ENCODE measurements around the gene NELFCD.

NELFCD gene

GRCh38 chr20:59017493-59018231 lies 36.6 kb downstream of the NELFCD start:
- no peaks in the 10 kb centered on the region for H3K4me1 ChIP-seq (ENCODE audit: control insufficient read depth, insufficient read depth, low read length)
- no peak overlapping the region for H3K4me3 ChIP-seq (ENCODE audit: low read length)
- H3K36me3 ChIP-seq (ENCODE audit: control insufficient read depth, insufficient read depth, low read length), result peaks cover 2% of the 10 kb centered on the region
- H3K9ac ChIP-seq (ENCODE audit: low read length), result no peak overlapping the region
- no peak overlapping the region for H3K27ac ChIP-seq (ENCODE audit: low read depth, low read length)
- H3K27me3 ChIP-seq (ENCODE audit: control insufficient read depth, insufficient read depth, low read length), result no peaks in the 10 kb centered on the region

- Histone ChIP-seq H3K4me3 (ENCODE audit: low read length) (no peak overlapping the region), H3K36me3 (ENCODE audit: control insufficient read depth, insufficient read depth, low read length) (peaks cover 11% of the 10 kb centered on the region), H3K27ac (ENCODE audit: low read depth, low read length) (no peak overlapping the region), H3K4me1 (ENCODE audit: control insufficient read depth, insufficient read depth, low read length) (no peaks in the 10 kb centered on the region), H3K9ac (ENCODE audit: low read length) (no peak overlapping the region), H3K27me3 (ENCODE audit: control insufficient read depth, insufficient read depth, low read length) (no peaks in the 10 kb centered on the region)
Observed at GRCh38 chr20:59018817-59019216, 37.8 kb downstream of the NELFCD start.

- Histone ChIP-seq H3K36me3 (ENCODE audit: control insufficient read depth, insufficient read depth, low read length) (peaks cover 14% of the 10 kb centered on the region), H3K27me3 (ENCODE audit: control insufficient read depth, insufficient read depth, low read length) (no peaks in the 10 kb centered on the region), H3K4me3 (ENCODE audit: low read length) (no peak within 1 kb of the TSS), H3K4me1 (ENCODE audit: control insufficient read depth, insufficient read depth, low read length) (no peaks in the 10 kb centered on the region), H3K9ac (ENCODE audit: low read length) (no peak within 1 kb of the TSS), H3K27ac (ENCODE audit: low read depth, low read length) (no peak within 1 kb of the TSS)
Observed at GRCh38 chr20:59019217-59019616, 38.2 kb downstream of the NELFCD start, which contains the start of gene TUBB1. TUBB1 (plus strand) TSS chr20:59019429; CDS start chr20:59019523, 94 bp downstream.

- no peak overlapping the region for H3K27ac ChIP-seq (ENCODE audit: low read depth, low read length)
- no peaks in the 10 kb centered on the region for H3K4me1 ChIP-seq (ENCODE audit: control insufficient read depth, insufficient read depth, low read length)
- no peak overlapping the region for H3K9ac ChIP-seq (ENCODE audit: low read length)
- no peaks in the 10 kb centered on the region for H3K27me3 ChIP-seq (ENCODE audit: control insufficient read depth, insufficient read depth, low read length)
- H3K4me3 ChIP-seq (ENCODE audit: low read length), result no peak overlapping the region
- H3K36me3 ChIP-seq (ENCODE audit: control insufficient read depth, insufficient read depth, low read length), result peaks cover 17% of the 10 kb centered on the region
Observed at GRCh38 chr20:59020938-59021551, 40.0 kb downstream of the NELFCD start.

GRCh38 chr20:59022754-59023153 lies 41.7 kb downstream of the NELFCD start:
- peaks cover 3% of the 10 kb centered on the region for H3K4me1 ChIP-seq (ENCODE audit: control insufficient read depth, insufficient read depth, low read length)
- peaks cover 25% of the 10 kb centered on the region for H3K36me3 ChIP-seq (ENCODE audit: control insufficient read depth, insufficient read depth, low read length)
- H3K27me3 ChIP-seq (ENCODE audit: control insufficient read depth, insufficient read depth, low read length), result no peaks in the 10 kb centered on the region
- no peak overlapping the region for H3K9ac ChIP-seq (ENCODE audit: low read length)
- no peak overlapping the region for H3K27ac ChIP-seq (ENCODE audit: low read depth, low read length)
- H3K4me3 ChIP-seq (ENCODE audit: low read length), result no peak overlapping the region

GRCh38 chr20:59023616-59024015 lies 42.6 kb downstream of the NELFCD start:
- no peak overlapping the region for H3K27ac ChIP-seq (ENCODE audit: low read depth, low read length)
- peaks cover 25% of the 10 kb centered on the region for H3K36me3 ChIP-seq (ENCODE audit: control insufficient read depth, insufficient read depth, low read length)
- H3K9ac ChIP-seq (ENCODE audit: low read length), result no peak overlapping the region
- no peak overlapping the region for H3K4me3 ChIP-seq (ENCODE audit: low read length)
- no peaks in the 10 kb centered on the region for H3K27me3 ChIP-seq (ENCODE audit: control insufficient read depth, insufficient read depth, low read length)
- H3K4me1 ChIP-seq (ENCODE audit: control insufficient read depth, insufficient read depth, low read length), result peaks cover 7% of the 10 kb centered on the region

GRCh38 chr20:59024111-59024530 lies 43.1 kb downstream of the NELFCD start:
- Histone ChIP-seq H3K9ac (ENCODE audit: low read length) (no peak overlapping the region), H3K4me1 (ENCODE audit: control insufficient read depth, insufficient read depth, low read length) (peaks cover 12% of the 10 kb centered on the region), H3K27ac (ENCODE audit: low read depth, low read length) (no peak overlapping the region), H3K36me3 (ENCODE audit: control insufficient read depth, insufficient read depth, low read length) (peaks cover 25% of the 10 kb centered on the region), H3K4me3 (ENCODE audit: low read length) (no peak overlapping the region), H3K27me3 (ENCODE audit: control insufficient read depth, insufficient read depth, low read length) (no peaks in the 10 kb centered on the region)

DNA sequence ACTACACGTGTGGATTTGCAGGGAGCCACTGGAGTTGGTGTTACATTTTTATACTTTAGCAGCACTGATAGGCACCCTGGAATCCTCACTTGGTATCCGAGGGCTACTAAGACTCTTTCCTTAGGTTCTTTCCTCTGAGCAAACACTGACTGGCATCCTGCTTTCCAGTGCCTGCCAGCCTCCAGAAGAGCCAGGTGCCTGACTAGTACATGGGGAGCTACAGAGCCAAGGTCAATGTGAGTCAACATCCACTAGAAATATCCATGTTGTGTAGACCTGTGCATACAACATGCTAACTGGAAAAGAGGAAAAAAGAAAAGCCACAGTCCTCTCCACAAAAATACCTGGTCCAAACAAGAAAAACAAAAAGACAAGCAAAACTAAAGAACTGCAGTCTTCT lies 44.0 kb downstream of the NELFCD start:
- Histone ChIP-seq H3K27ac (ENCODE audit: low read depth, low read length) (no peak overlapping the region), H3K36me3 (ENCODE audit: control insufficient read depth, insufficient read depth, low read length) (peaks cover 26% of the 10 kb centered on the region), H3K27me3 (ENCODE audit: control insufficient read depth, insufficient read depth, low read length) (no peaks in the 10 kb centered on the region)

GRCh38 chr20:59025511-59025910 lies 44.5 kb downstream of the NELFCD start:
- Histone ChIP-seq H3K4me1 (ENCODE audit: control insufficient read depth, insufficient read depth, low read length) (peaks cover 19% of the 10 kb centered on the region), H3K9ac (ENCODE audit: low read length) (no peak overlapping the region), H3K36me3 (ENCODE audit: control insufficient read depth, insufficient read depth, low read length) (peaks cover 28% of the 10 kb centered on the region), H3K27ac (ENCODE audit: low read depth, low read length) (no peak overlapping the region), H3K4me3 (ENCODE audit: low read length) (no peak overlapping the region), H3K27me3 (ENCODE audit: control insufficient read depth, insufficient read depth, low read length) (no peaks in the 10 kb centered on the region)

More for the DNA sequence above, 44.0 kb downstream of the NELFCD start:
- H3K4me1 ChIP-seq (ENCODE audit: control insufficient read depth, insufficient read depth, low read length), result peaks cover 17% of the 10 kb centered on the region
- H3K4me3 ChIP-seq (ENCODE audit: low read length), result no peak overlapping the region
- no peak overlapping the region for H3K9ac ChIP-seq (ENCODE audit: low read length)

DNA sequence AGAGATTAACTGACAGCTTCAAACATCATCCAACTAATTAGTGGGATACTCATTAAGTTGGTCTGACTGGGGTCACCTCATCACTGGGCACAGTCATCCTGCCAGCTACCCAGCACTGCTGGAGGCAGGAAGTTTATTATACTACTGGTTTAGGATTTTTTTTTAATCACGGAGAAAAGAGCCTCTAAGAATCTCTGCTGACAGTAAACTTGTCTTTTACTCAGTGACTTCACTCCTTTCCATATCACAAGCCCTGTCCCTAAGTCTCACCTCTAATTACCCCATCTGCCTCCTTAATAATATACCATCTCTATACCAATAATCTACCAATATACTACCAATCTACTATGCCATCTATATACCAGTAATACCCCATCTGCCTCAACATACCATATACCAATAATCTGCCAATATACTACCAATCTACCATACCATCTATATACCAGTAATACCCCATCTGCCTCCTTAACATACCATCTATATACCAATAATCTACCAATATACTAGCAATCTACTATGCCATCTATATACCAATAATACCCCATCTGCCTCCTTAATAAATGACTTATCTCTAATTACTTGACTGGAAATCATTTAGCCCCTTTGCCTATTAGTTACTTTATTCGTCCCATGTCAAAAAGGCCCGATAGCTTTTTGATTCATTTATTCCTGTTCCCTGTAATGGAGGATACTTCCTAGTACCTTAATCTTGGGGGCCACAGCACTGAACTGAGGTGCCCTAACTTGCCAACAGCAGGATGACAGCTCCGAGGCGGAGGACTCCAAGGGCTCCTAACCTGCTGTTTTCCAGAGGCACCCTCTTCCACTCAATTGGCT lies 46.1 kb downstream of the NELFCD start:
- Histone ChIP-seq H3K27ac (ENCODE audit: low read depth, low read length) (no peak overlapping the region), H3K9ac (ENCODE audit: low read length) (no peak overlapping the region), H3K36me3 (ENCODE audit: control insufficient read depth, insufficient read depth, low read length) (peaks cover 28% of the 10 kb centered on the region), H3K4me3 (ENCODE audit: low read length) (no peak overlapping the region), H3K4me1 (ENCODE audit: control insufficient read depth, insufficient read depth, low read length) (peaks cover 25% of the 10 kb centered on the region), H3K27me3 (ENCODE audit: control insufficient read depth, insufficient read depth, low read length) (no peaks in the 10 kb centered on the region)

DNA sequence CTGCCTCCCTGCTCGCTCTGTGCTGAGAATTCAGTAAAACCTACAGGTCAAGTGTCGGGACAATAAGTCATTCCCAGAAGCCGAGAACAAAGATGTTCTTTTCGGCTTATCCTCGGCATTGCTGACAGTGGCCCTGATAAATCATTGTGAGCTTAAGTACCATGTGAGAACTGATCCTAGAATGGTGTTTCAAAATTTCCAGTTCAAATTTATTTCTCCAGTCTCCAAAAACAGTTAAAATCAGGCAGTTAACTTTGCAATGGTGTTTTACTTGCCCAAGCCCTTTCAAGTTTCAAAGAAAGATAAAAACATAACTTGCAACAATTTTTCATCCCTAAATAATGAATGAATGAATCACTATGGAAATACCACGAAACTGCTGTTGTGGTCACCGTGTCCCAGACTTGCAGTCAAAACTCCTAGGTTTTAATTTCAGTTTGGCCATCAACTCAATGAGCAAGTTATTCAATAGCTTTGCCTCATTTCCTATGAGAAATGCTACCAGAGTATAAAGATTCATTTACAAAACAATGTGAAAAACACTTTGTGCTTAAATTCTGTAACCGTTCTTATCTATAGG lies 46.8 kb downstream of the NELFCD start:
- no peak overlapping the region for H3K4me3 ChIP-seq (ENCODE audit: low read length)
- H3K36me3 ChIP-seq (ENCODE audit: control insufficient read depth, insufficient read depth, low read length), result peaks cover 24% of the 10 kb centered on the region
- no peak overlapping the region for H3K9ac ChIP-seq (ENCODE audit: low read length)
- H3K4me1 ChIP-seq (ENCODE audit: control insufficient read depth, insufficient read depth, low read length), result peaks cover 27% of the 10 kb centered on the region
- no peak overlapping the region for H3K27ac ChIP-seq (ENCODE audit: low read depth, low read length)
- H3K27me3 ChIP-seq (ENCODE audit: control insufficient read depth, insufficient read depth, low read length), result no peaks in the 10 kb centered on the region

DNA sequence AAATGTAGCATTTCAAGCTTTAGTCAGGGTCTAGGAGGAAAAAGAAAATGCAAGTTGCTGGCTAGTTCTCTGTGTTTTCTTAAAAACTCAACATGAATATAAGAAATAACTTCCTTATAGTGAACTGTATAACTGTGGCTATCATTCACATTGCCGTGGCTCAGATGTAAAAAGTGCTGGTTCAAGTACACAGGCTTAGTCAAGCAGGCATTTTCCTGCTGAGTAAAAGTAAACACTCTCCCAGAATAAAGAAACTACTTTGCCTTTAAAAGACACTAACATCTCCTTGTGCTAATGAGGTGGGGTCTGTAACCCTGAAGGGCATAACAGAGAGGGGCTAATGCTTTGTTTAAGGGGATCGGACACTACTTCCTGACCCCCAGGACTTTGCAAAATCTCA lies 47.8 kb downstream of the NELFCD start:
- Histone ChIP-seq H3K36me3 (ENCODE audit: control insufficient read depth, insufficient read depth, low read length) (peaks cover 17% of the 10 kb centered on the region), H3K27me3 (ENCODE audit: control insufficient read depth, insufficient read depth, low read length) (no peaks in the 10 kb centered on the region), H3K4me1 (ENCODE audit: control insufficient read depth, insufficient read depth, low read length) (peaks cover 28% of the 10 kb centered on the region), H3K4me3 (ENCODE audit: low read length) (no peak overlapping the region), H3K27ac (ENCODE audit: low read depth, low read length) (no peak overlapping the region), H3K9ac (ENCODE audit: low read length) (no peak overlapping the region)
